ENCODE data around the gene CXCR3.
"Not testable (repeated sequence)": the region's sequence is repeated elsewhere in the genome, so short reads cannot be mapped to it uniquely, and the experiment has no call there.

CXCR3 gene

DNA sequence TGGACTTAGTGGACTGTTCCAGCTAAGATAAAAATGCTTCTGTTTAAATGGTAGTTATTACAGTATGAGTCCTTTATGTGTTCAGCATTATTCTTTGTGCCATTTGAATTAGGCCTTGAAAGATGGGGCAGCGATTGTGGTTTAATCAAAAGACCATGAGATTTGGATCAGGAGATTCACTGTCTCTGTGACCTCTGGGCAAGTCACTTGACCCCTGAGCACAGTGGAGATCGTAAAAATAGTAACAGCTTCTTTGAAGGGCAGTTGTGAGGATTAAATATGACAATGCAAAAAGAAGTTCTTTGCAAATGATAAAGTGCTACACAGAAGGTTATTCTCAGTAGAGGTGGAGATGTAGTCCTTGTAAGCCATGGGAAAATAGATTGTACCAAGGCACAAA, 10.8 kb downstream of the CXCR3 start:
- DNase-seq, result no peak

DNA sequence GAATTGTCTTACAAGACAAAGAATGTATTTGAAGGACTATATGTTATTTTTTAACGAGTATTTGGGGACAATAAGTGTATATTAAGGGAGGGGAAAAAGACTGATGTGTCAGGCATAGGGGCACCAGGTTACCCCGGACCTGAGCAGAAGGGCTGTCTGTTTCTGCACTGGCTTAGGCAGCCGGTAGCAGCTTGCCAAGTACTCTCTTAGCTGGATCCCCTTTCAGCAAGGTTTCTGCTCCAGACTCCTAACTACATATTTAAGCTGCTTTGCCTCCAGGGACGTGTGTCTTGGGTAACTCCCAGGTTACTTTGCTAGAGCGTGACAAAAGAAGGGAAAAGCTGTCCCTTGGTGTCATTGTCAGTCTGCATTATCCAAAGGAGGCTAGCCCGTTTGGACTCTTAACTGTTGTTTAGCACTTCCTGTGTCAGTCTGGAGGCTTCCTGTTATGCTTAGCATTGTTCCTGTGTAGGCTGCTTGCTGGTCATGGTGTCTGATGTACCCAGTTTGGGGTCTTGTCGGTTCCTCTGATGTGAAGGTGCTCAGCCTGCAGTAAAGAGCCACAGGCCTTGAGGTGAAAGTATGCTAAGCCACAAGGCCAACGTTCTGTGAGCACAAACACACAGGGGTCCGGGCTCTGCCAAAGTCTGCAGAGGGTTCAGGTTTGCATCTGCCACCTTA, 11.6 kb downstream of the CXCR3 start:
- DNase-seq, result peak; percentile 19 to 51

DNA sequence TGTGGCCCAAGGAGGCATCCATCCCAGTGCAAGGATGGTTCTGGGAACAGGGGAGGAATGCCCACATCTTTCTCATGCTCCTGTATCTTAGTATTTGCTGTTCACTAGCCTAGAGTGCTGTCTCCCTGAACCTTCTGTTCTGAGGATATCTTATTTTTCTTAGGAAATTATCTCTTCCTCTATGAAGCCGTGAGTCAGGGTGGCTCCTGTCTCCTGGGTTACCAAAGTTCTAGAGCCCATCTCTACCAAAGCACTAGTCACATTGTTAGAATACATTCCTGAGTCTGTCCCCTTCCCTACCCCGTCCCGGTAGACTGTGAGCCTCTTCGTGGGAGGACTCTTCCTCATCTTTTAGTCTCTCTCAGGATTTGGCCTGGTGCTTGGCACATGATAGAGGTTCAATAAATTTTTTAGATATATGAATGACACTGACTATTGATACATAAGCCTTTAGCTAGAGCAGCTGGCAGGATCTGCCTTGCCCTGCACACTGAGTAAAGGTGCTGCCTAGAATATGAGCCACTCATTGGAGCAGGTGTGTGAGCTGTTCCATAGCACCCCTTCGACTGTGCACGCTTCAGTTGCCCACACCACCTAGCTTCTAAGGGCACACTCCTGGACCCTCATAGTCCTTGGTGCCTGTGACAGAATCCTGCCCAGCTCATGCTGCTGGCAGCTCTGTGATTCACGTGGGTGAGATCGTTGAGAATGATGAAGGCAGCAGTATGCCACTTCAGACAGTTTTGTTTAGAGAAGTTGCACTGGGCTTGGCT, 13.3 kb downstream of the CXCR3 start:
- no peak for DNase-seq

DNA sequence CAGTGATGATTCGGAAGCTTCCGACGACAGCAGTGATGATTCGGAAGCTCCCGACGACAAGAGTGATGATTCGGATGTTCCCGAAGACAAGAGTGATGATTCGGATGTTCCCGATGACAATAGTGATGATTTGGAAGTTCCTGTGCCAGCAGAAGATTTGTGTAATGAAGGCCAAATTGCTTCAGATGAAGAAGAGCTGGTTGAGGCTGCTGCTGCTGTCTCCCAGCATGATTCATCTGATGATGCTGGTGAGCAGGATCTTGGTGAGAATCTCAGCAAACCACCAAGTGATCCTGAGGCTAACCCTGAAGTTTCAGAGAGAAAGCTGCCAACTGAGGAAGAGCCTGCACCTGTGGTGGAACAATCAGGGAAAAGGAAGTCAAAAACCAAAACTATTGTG, 14.2 kb downstream of the CXCR3 start:
- no peak for DNase-seq

DNA sequence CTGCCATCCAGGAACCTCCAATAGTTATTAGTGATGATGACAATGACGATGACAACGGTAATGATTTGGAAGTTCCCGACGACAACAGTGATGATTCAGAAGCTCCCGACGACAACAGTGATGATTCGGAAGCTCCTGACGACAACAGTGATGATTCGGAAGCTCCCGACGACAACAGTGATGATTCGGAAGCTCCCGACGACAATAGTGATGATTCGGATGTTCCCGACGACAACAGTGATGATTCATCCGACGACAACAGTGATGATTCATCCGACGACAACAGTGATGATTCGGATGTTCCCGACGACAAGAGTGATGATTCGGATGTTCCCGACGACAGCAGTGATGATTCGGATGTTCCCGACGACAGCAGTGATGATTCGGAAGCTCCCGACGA, 14.7 kb downstream of the CXCR3 start:
- DNase-seq, result no peak

DNA sequence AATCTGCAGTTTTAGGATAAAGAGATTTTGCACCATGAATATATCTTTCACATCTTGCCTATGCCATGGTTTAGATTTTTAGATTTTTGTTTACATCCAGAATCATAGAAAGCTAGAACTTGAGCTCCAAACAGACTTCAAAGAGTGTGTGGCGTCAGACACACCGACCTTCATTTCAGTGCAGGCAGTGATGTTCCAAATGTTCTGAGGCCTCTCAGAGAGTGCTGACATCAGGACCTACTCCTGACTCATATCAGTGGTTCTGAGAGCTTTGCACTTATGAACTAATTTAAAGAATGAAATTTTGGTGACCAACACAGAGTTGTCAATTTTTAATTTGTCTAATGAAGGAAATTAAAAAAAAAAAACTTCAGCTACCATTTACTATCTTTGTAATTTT, 18.3 kb downstream of the CXCR3 start:
- DNase-seq, result no peak

DNA sequence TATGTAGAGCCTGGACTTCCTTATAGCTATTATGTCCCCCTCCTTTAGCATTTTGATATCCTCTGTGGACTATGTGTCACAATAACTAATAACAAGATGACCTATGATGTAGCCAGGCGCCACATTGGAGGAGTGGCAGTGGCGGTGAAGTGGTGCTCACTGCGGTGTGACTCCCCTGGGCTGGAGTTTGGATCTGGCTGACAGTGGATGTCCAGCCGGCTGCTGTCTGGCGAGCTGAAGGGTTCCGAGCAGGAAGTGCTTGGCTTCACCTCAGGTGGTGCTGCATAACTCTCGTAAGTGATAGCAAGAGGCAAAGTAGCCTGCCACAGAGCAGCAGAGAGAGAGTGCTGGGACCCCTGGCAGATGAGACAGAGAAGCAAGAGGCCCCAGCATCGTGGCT, 25.1 kb downstream of the CXCR3 start:
- DNase-seq, result not testable (repeated sequence)

DNA sequence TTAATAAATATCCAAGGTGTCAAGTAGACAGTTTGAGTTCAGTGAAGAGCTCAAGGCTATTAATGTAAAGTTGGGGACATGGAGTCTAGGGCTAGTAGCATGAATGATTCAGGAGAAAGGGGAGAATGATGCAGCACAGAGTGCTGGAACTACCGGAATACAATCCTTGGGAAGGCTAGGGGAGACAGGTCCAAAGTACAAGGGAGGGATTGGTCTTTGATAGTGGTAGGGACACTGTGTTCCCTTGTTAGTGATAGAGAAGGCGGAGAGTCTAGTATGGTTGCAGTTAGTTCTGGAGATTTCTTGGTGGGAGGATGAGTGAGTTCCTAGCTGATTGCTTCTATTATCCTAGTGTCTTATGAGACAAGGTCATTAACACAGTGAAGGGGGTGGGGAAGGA, 31.4 kb downstream of the CXCR3 start:
- DNase-seq, result no peak

DNA sequence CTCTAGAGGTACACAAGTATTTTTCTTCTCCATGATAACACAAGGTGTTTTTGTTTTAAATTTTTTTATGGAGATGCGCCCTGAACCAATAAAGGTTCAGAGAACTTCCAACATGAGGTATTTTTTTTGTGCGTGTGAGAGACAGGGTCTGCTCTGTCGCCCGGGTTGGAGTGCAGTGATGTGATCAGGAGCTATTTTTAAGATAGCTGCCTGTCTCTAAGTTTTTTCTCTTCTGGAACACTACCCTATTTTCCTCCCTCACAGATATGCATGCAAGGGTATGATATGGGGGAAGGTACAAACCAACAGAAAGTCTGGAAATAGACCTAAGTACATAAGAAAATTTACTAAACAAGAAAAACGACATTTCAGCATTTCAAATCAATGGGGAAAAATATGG, 37.1 kb downstream of the CXCR3 start:
- DNase-seq, result no peak

DNA sequence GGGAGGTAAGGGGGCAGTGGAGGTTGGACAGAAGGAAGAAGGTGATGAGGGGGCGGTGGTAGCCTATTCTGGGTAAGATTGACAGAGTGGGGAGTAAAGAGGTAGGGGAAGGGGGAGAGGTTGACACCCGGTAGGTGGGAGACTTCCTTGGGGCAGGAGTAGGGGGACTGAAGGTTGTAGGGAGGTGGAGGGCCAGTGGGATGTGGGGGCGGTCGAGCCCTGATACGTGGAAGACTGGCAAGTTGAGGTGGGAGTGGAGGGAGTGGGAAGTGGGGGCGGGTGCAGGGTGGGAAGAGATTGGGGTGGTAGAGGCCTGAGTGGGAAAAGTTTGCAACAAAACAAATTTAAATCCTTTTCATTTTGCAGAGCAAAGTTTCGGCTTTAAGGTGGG, 38.3 kb downstream of the CXCR3 start:
- no peak for DNase-seq

DNA sequence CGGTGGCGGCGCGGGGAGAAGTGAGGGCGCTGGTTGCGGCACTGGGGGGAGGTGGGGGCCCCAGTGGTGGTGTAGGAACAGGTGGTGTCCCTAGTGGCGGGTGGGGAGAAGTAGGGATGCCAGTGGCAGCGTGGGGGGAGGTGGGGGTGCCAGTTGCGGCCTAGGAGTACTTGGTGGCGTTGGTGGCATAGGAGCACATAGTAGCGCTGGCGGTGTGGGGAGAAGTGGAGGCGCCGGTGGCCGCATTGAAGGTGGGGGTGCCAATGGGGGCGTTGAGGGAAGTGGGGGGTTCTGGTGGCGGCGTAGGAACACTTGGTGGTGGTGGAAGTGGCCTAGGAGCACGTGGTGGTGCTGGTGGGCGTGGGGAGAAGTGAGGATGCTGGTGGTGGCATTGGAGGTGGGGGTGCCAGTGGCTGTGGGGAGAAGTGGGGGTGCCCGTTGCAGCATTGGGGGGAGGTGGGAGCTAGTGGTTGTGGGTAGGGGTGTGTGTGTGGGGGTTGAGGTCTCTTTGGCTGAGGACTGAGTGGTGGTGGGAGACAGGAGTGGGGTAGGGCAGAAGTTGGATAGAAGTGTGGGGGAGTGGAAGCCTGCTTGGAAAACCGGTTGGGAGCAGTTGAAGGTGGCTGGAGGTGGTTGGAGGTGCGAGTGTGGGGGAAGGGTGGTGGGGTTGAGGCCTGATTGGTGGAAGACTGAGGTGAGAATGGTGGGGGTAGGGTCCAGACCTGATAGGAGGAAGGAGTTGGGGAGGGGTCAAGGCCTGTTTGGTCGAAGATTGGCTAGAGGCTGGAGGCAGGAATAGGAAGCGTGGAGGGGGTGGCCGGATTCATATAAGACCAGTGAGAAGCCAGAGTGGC, 38.9 kb downstream of the CXCR3 start:
- DNase-seq, result no peak

DNA sequence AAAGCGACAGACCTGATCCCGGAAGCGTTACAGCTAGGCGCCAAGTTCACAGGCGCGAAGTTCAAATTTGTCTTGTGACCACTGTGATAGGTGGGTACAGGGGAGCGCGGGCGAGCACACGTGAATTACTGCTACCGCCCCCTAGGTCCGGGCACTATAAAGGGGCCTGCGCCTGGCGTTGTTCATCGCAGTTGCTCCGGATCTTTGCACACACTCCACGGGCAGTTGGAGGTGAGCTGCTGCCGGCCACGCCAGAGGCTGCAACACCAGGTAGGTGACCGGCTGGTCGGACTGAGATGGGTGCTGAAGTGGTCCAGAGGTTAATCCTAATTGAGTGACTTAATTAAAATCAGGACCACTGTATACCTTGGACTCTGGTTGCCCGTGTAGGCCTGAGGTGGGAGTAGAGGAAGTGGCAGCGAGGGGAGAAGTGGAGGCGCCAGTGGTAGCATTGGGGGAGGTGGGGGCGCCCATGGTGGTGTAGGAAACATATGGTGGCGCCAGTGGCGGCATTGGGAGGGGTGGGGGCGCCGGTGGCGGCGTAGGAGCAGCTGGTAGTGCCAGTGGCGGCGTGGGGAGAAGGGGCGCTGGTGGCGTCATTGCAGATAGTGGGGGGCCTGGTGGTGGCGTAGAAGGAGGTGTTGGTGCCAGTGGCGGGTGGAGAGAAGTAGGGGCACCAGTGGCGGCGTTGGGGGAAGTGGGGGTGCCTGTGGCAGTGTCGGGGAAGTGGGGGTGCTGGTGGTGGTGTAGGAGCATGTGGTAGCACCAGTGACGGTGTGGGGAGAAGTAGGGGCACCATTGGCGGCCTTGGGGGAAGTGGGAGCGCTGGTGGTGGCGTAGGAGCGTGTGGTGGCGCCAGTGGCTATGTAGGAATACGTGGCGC, 39.8 kb downstream of the CXCR3 start, which contains the start of gene GCNA:
GCNA (plus strand) TSS at position 185 of the 883 bp plus-strand sequence. CDS start 2,385 bp downstream, outside the sequence.
- no peak for DNase-seq

DNA sequence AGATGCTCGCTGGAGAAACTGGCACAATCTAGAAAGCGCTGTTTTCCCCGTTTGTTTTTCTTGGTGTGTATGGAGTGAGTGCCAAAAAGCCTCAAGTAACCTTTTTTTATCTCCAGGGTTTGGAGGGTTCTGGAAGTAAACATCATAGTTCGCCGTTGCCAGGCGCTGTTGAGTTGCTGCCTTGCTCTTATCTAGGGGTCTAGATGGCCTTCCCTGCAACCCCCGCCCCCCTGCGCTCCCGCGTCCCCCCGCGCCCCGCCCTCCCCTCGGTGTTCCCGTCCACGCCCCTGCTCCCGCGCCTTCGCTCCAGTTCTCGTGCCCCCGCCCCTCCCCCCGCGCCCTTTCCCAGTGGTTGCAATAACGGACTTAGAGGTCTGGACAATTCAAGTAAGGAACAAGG, 40.6 kb downstream of the CXCR3 start:
- no peak for DNase-seq

DNA sequence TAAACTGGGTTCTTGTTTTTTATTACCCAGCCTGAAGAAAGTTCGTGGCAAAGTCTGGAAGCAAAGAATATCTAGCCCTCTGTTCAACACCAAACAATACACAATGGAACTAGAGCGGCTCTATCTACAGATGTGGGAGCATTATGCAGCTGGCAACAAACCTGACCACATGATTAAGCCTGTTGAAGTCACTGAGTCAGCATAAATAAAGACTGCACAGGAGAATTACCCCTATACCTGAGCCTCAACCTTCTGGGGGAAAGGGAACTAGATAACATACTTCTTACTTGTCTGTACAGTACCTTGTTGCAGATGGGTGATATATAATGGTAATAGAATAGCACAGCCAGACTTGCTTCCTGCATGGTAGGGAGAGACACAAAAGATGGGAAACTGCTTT, 44.7 kb downstream of the CXCR3 start:
- no peak for DNase-seq

DNA sequence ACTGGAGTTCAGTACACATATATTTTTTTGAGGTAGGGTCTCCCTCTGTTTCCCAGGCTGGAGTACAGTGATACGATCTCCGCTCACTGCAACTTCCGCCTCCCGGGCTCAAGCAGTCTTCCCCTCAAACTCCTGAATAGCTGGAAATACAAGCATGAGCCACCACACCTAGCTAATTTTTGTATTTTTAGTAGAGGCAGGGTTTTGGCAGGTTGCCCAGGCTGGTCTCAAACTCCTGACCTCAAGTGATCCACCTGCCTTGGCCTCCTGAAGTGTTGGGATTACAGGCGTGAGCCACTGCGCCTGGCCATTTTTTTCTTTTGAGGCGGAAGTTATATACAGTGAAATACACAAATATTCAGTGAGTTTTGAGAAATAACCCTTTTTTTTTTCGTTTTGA, 46.9 kb downstream of the CXCR3 start:
- not testable (repeated sequence) for DNase-seq

Measured in CD4-positive, alpha-beta T cell treated with Interferon alpha-2 for 1 hour (primary cell).